Measurements from ENCODE around the gene RAD50.
"Not testable (repeated sequence)": the region's sequence is repeated elsewhere in the genome, so short reads cannot be mapped to it uniquely, and the experiment has no call there.

Gene RAD50

GRCh38 chr5:132559383-132560060 lies 2.7 kb downstream of the RAD50 start:
- no peak for DNase-seq

GRCh38 chr5:132561601-132562000 lies 4.8 kb downstream of the RAD50 start:
- no peak for DNase-seq

- not testable (repeated sequence) for DNase-seq
These were observed 7.8 kb downstream of the RAD50 start for GRCh38 chr5:132564555-132564954.

- no peak for DNase-seq
These were observed 9.9 kb downstream of the RAD50 start for GRCh38 chr5:132566657-132567056.

- DNase-seq: no peak
These were observed 19.3 kb downstream of the RAD50 start for GRCh38 chr5:132576123-132576522.

GRCh38 chr5:132584560-132584959 lies 27.8 kb downstream of the RAD50 start:
- not testable (repeated sequence) for DNase-seq

- no peak for DNase-seq
These were observed 29.3 kb downstream of the RAD50 start for GRCh38 chr5:132586063-132586462.

GRCh38 chr5:132589467-132589866 lies 32.7 kb downstream of the RAD50 start:
- DNase-seq: no peak

GRCh38 chr5:132591145-132591544 lies 34.4 kb downstream of the RAD50 start:
- DNase-seq: no peak

- no peak for DNase-seq
These were observed 35.7 kb downstream of the RAD50 start for GRCh38 chr5:132592521-132592920.

GRCh38 chr5:132594170-132594569 lies 37.4 kb downstream of the RAD50 start:
- no peak for DNase-seq

- no peak for DNase-seq
These were observed 38.8 kb downstream of the RAD50 start for GRCh38 chr5:132595624-132596023.

- DNase-seq: no peak
These were observed 44.4 kb downstream of the RAD50 start for GRCh38 chr5:132601071-132601728.

GRCh38 chr5:132607095-132607494 lies 50.3 kb downstream of the RAD50 start:
- no peak for DNase-seq

- no peak for DNase-seq
These were observed 51.3 kb downstream of the RAD50 start for GRCh38 chr5:132608107-132608506.

GRCh38 chr5:132611965-132612364 lies 55.2 kb downstream of the RAD50 start:
- DNase-seq: no peak

- no peak for DNase-seq
These were observed 56.1 kb downstream of the RAD50 start for GRCh38 chr5:132612846-132613245.

GRCh38 chr5:132621699-132622098 lies 64.9 kb downstream of the RAD50 start:
- DNase-seq: no peak

GRCh38 chr5:132622608-132623007 lies 65.8 kb downstream of the RAD50 start:
- no peak for DNase-seq

- no peak for DNase-seq
These were observed 70.7 kb downstream of the RAD50 start for GRCh38 chr5:132627470-132627869.

GRCh38 chr5:132628814-132629213 lies 72.0 kb downstream of the RAD50 start:
- no peak for DNase-seq

- DNase-seq: no peak
These were observed 72.6 kb downstream of the RAD50 start for GRCh38 chr5:132629230-132629944.

- DNase-seq: not testable (repeated sequence)
These were observed 76.8 kb downstream of the RAD50 start for GRCh38 chr5:132633587-132633986.

- no peak for DNase-seq
These were observed 79.1 kb downstream of the RAD50 start for GRCh38 chr5:132635873-132636272.

All from NCI-H146 (cell line).